Epithelial cell of prostate (primary cell): ENCODE data around the gene GPR75.
A peak's percentile ranks its signal among the peaks of the same experiment; 100 is the strongest.

ENCODE experiments used
- DNase-seq: peaks from one replicate; pipeline ENCODE4 v3.0.0-alpha.2; 2011; ENCODE audit warnings: low read depth, low spot score
- H3K27ac ChIP-seq: fragments of 450-650 bp; 2 replicates; pipeline ENCODE4 v1.5.1; 2017; ENCODE audit warnings: mild to moderate bottlenecking

GPR75 gene

GRCh38 chr2:53818854-53819435 is 40.8 kb downstream of the GPR75 start:
- no peak for DNase-seq
- no peak overlapping the region for H3K27ac ChIP-seq

- peak overlapping the region; percentile 57 for H3K27ac ChIP-seq
- no peak for DNase-seq
Observed at GRCh38 chr2:53813151-53813550, 46.6 kb downstream of the GPR75 start.

- DNase-seq, result no peak
- H3K27ac ChIP-seq, result peak overlapping the region; percentile 57
Observed at GRCh38 chr2:53811601-53812000, 48.2 kb downstream of the GPR75 start.
